B cell (primary cell): ENCODE measurements around the gene C6orf136.

Experiments
- CTCF ChIP-seq: fragments of 200-600 bp; IDR thresholded peaks from one replicate; pipeline ENCODE4 v1.8.0; 2022; ENCODE audit warnings: antibody characterized with exemption, mild to moderate bottlenecking
- EZH2 ChIP-seq: IDR thresholded peaks from 2 replicates; pipeline ENCODE4 v1.6.1; 2012; ENCODE audit warnings: borderline replicate concordance, low read depth, mild to moderate bottlenecking, moderate library complexity, low read length; ENCODE audit not compliant: insufficient read depth, poor library complexity, severe bottlenecking

DNA sequence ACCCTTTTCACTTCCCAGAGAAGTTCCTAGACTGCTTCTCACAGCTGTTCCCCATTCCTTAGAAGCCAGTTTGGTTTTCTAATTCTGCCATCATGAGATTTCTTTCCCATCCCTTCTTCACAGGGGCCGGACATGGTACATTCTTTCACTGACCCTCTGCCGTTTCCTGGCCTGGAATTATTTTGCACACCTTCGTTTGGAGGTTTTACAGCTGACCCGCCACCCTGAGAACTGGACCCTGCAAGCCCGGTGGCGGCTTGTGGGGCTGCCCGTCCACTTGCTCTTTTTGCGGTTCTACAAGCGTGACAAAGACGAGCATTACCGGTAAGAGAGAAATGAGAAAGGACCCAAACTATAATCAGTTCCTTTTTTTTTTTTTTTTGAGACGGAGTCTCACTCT lies 4.2 kb downstream of the C6orf136 start:
- no peak for TF ChIP-seq CTCF
- no peak for TF ChIP-seq EZH2
